Measurements from ENCODE around the gene AIFM2. TPM values are rescaled to one million over a fixed set of nuclear protein-coding genes. Genes with fewer than 3 reads are reported as not detected.

The AIFM2 gene
- polyA plus RNA-seq, 1 experiment: 9.1 TPM

- Histone ChIP-seq H3K9me3 (ENCODE audit: control insufficient read depth, insufficient read depth, low read length) (no peaks in the 10 kb centered on the region), H3K4me3 (ENCODE audit: low read depth, low read length) (no peak overlapping the region), H3K27me3 (ENCODE audit: control insufficient read depth, insufficient read depth, low read length) (no peaks in the 10 kb centered on the region), H3K27ac (ENCODE audit: low read depth, low read length) (no peak overlapping the region)
- DNase-seq (ENCODE audit: low read depth, low spot score): no peak
- ChIA-PET CTCF (interaction anchor here (1.0 to 2.1 kb wide), 2 partner anchors 26 to 120 kb away, joined by 4 to 5 read pairs; partner anchors contain the start of gene MACROH2A2), POLR2A (no interaction called here)
- TF ChIP-seq, protein P1, sequence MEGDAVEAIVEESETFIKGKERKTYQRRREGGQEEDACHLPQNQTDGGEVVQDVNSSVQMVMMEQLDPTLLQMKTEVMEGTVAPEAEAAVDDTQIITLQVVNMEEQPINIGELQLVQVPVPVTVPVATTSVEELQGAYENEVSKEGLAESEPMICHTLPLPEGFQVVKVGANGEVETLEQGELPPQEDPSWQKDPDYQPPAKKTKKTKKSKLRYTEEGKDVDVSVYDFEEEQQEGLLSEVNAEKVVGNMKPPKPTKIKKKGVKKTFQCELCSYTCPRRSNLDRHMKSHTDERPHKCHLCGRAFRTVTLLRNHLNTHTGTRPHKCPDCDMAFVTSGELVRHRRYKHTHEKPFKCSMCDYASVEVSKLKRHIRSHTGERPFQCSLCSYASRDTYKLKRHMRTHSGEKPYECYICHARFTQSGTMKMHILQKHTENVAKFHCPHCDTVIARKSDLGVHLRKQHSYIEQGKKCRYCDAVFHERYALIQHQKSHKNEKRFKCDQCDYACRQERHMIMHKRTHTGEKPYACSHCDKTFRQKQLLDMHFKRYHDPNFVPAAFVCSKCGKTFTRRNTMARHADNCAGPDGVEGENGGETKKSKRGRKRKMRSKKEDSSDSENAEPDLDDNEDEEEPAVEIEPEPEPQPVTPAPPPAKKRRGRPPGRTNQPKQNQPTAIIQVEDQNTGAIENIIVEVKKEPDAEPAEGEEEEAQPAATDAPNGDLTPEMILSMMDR (IDR thresholded peaks at IDR 0.05; ENCODE audit: low read depth, low read length): no peak
Measured at GRCh38 chr10:70078329-70078728, 54.3 kb downstream of the AIFM2 start.

- no peak for DNase-seq (ENCODE audit: low read depth, low spot score)
- Histone ChIP-seq H3K4me3 (ENCODE audit: low read depth, low read length) (no peak overlapping the region), H3K27me3 (ENCODE audit: control insufficient read depth, insufficient read depth, low read length) (no peaks in the 10 kb centered on the region), H3K9me3 (ENCODE audit: control insufficient read depth, insufficient read depth, low read length) (no peaks in the 10 kb centered on the region), H3K27ac (ENCODE audit: low read depth, low read length) (no peak overlapping the region)
- TF ChIP-seq, protein P1 (IDR thresholded peaks at IDR 0.05; ENCODE audit: low read depth, low read length): no peak
- POLR2A ChIA-PET: no interaction called here
- CTCF ChIA-PET: interaction anchor here (1.4 kb wide), 1 partner anchor 23 kb away, joined by 3 read pairs; no protein-coding TSS in a partner anchor
Measured at GRCh38 chr10:70074971-70075370, 57.7 kb downstream of the AIFM2 start.

DNA sequence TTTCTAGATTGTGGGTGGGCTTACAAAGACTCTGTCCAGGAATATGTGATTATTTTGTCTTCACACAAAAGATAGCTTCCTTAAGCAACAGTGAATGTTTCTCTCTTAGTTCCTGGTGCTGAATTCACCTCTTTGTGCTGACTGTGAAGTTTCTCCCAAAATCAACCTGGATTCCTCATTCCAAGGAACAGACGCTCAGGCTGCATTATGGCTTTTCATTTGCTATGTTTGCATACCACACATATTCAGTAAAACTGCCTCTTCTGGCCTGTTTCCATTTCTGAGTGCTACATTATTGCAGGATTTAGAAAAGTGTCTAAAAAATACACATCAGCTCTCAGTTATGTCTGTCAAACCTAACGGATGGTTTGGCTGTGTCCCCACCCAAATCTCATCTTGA, 58.5 kb downstream of the AIFM2 start:
- no peaks in the 10 kb centered on the region for H3K27me3 ChIP-seq (ENCODE audit: control insufficient read depth, insufficient read depth, low read length)
- no peak overlapping the region for H3K4me3 ChIP-seq (ENCODE audit: low read depth, low read length)
- DNase-seq (ENCODE audit: low read depth, low spot score): no peak
- ChIA-PET POLR2A (no interaction called here), CTCF (no interaction called here)
- H3K9me3 ChIP-seq (ENCODE audit: control insufficient read depth, insufficient read depth, low read length): no peaks in the 10 kb centered on the region
- H3K27ac ChIP-seq (ENCODE audit: low read depth, low read length): no peak overlapping the region
- TF ChIP-seq, protein P1 (IDR thresholded peaks at IDR 0.05; ENCODE audit: low read depth, low read length): no peak

DNA sequence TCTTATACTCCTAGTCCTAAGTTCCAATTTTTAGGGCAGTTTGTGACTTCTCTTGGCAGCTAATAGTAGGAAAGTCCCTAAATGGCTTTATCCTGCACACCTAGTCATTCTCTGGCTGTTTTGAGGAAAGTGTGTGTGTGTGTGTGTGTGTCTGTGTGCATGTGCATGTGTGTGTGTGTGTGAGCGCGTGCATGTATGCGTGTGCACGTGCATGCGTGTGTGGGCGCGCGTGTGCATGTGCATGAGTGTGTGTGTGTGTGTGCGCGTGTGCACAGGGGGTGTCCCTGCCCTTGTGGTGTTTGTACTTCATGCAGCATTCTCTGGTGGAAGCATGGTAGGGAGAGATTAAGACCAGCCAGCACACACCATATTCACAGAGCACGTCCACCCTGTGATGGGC, 61.8 kb downstream of the AIFM2 start:
- H3K27me3 ChIP-seq (ENCODE audit: control insufficient read depth, insufficient read depth, low read length): no peaks in the 10 kb centered on the region
- CTCF ChIA-PET: no interaction called here
- no peak overlapping the region for H3K4me3 ChIP-seq (ENCODE audit: low read depth, low read length)
- no peak for DNase-seq (ENCODE audit: low read depth, low spot score)
- POLR2A ChIA-PET: no interaction called here
- TF ChIP-seq, protein P1 (IDR thresholded peaks at IDR 0.05; ENCODE audit: low read depth, low read length): no peak
- no peaks in the 10 kb centered on the region for H3K9me3 ChIP-seq (ENCODE audit: control insufficient read depth, insufficient read depth, low read length)
- H3K27ac ChIP-seq (ENCODE audit: low read depth, low read length): no peak overlapping the region

- H3K4me3 ChIP-seq (ENCODE audit: low read depth, low read length): no peak overlapping the region
- DNase-seq (ENCODE audit: low read depth, low spot score): no peak
- CTCF ChIA-PET: no interaction called here
- no peaks in the 10 kb centered on the region for H3K27me3 ChIP-seq (ENCODE audit: control insufficient read depth, insufficient read depth, low read length)
- POLR2A ChIA-PET: no interaction called here
- no peak overlapping the region for H3K27ac ChIP-seq (ENCODE audit: low read depth, low read length)
- no peaks in the 10 kb centered on the region for H3K9me3 ChIP-seq (ENCODE audit: control insufficient read depth, insufficient read depth, low read length)
- TF ChIP-seq, protein P1 (IDR thresholded peaks at IDR 0.05; ENCODE audit: low read depth, low read length): no peak
Measured at GRCh38 chr10:70069346-70069745, 63.3 kb downstream of the AIFM2 start.
